Mucosa of gallbladder (tissue), 1 donor: ENCODE data around the gene DGKD. TPM values are rescaled to one million over a fixed set of nuclear protein-coding genes. Genes with fewer than 3 reads are reported as not detected.

Source experiments
- DNase-seq: peaks from one replicate; pipeline ENCODE4 v3.0.0-alpha.2; 2020; ENCODE audit warnings: low spot score
- total RNA-seq: library from RNA; stranded (reverse); gene quantifications from one replicate; pipeline ENCODE4 v1.2.1, GENCODE V29; 2021
- donor health status: DM: no; HTN: no; CAD: no.

DGKD gene
- total RNA-seq, 1 donor from 2014 or later, result 24.3 TPM

DNA sequence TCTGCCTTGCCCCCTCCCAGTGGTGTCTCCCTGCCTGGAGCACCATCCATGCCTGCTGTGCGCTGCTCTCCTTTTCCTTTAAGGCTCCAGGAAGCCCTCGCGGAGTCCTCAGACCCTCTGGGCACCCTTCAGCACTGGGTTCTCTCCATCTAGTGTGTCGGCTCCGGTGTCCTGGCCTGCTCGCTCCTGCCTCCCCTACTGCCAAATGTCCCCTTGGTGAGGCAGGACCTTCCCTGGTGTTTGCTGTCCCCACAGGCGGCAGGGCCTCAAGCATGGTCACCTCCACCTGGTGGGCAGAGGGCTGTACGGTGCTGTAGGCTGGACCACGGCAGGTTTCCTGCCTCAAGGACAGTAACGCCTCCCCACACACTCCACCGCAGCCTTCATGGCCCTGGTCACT is 90.2 kb downstream of the DGKD start:
- no peak for DNase-seq

DNA sequence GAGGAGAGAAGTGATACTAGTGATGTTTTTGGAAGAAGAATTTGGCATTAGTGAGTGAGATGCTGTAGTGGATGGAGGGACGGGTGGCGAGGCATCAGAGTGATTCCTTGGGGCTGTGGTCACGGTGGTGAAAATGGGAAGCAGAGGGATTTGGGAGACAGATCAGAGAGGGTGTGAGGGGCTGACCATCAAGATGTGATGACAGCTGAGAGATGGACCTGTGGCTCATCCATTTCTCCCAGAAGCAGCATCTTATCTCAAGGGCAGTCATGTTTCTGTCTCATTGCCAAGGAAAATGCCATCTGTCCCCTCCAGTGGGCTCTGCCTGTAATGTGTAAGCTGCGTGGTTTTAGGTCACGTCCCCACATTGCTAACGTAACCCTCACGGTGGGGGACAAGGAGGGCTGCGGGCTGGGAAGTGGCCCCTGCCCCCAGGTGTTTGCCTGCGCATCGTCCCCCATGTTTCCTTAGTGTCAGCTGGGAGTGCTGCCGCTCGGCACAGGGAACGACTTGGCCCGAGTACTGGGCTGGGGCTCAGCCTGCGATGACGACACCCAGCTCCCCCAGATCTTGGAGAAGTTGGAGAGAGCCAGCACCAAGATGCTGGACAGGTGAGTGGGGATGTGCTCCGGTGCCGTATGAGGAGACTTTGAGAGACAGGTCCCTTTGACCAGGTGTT is 91.0 kb downstream of the DGKD start:
- DNase-seq, result no peak

GRCh38 chr2:233446121-233446520 is 91.8 kb downstream of the DGKD start:
- no peak for DNase-seq

- no peak for DNase-seq
Observed at GRCh38 chr2:233446606-233447305, 92.5 kb downstream of the DGKD start.

DNA sequence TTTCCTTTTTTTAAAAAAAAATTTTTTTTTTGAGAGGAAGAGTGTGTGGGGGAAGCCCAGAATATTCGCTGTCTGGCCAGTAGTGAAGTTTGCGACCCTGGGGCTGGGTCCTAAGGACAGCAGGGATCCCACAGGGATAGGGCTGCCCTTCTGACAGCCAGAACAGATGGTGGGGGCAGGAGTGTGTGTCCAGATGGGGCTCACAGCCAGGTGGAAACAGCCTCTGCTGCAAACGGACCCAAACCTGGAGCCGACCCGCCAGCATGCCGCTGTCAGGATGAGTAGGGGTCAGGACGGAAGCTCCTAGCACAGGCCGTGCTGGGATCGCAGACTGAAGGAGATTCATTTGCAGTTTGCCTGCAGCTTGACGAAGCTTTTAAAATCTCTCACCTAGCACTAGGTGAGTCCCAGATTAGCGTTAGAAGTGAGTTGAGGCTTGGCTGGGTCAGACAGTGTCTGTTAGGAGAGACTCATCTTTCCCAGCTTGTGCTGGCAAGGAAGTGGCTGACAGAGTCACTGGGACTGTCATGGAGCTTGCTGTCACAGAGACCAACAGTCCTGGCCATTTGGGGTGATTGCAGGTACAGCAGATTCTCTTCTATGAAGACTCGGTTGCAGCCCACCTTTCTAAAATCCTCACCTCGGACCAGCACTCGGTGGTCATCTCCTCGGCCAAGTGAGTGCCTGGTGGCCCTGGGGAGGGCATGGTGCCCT is 93.4 kb downstream of the DGKD start:
- no peak for DNase-seq

GRCh38 chr2:233448220-233448559 is 93.9 kb downstream of the DGKD start:
- no peak for DNase-seq

GRCh38 chr2:233448575-233448974 is 94.3 kb downstream of the DGKD start:
- DNase-seq, result no peak

DNA sequence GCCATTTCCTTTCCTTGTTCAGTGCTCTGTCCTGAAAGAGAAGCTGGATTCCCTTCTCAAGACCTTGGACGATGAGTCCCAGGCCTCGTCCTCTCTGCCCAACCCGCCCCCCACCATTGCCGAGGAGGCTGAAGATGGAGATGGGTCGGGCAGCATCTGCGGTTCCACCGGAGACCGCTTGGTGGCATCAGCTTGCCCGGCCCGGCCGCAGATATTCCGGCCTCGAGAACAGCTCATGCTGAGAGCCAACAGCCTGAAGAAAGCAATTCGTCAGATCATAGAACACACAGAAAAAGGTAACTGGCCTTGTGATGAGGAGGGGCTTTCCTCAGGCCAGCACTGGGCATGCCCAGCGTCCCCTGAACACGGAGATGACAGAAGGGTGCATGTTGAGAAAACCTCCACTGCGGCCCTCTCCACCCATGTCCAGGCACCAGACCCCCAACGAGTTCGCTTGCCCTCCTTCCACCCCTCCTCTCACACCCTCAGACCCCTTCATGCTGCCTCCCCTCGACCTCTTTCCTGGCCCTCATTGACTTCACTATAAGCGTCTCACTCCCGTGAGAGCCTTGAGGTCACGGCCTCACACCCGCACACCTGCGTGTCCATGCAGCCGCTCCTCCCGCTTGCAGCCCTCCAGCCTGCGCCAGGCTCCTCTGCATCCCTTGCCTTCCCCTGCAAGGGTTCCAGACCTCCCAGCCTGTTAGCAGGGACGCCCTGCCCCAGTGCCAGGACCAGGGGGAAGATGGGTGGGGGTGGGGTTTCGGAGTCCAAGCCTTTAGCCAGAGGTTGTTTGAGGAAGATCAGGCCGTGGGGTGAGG is 95.0 kb downstream of the DGKD start:
- no peak for DNase-seq

GRCh38 chr2:233449921-233450863 is 95.9 kb downstream of the DGKD start:
- no peak for DNase-seq

DNA sequence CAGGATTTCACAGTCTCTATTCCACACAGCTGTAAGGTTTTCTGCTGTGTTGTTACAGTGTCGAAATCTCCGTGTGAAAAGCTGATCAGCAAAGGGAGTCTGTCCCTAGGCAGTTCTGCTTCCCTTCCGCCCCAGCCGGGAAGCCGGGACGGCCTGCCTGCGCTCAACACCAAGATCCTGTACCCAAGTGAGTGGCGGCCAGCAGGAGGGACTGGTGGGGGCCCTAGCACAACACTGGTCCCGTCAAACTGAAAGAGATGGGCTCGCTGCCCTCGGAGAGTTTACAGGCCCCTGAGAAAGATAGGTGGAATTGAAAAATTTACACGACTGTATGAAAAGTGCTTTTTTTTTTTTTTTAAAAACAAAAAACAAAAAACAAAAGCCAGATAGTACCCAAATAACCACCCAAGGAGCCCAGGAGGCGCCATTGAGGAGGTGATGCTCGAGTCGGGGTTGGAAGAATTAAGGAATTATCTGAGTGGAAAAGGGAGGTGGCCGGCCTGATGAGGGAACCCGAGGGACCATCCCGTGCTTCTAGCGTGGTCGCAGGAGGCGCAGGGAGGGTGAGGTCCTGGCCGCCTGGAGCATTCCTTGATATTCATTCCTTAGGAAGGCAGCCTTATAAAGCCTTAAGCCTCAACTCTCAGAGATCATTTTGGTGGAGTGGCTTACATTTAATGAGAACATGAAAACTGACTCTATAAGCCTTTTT is 96.7 kb downstream of the DGKD start:
- no peak for DNase-seq

GRCh38 chr2:233451950-233452349 is 97.7 kb downstream of the DGKD start:
- DNase-seq, result no peak

- no peak for DNase-seq
Observed at GRCh38 chr2:233453111-233453915, 99.0 kb downstream of the DGKD start.

- no peak for DNase-seq
Observed at GRCh38 chr2:233453916-233454315, 99.6 kb downstream of the DGKD start.

GRCh38 chr2:233455006-233455405 is 100.7 kb downstream of the DGKD start:
- no peak for DNase-seq

DNA sequence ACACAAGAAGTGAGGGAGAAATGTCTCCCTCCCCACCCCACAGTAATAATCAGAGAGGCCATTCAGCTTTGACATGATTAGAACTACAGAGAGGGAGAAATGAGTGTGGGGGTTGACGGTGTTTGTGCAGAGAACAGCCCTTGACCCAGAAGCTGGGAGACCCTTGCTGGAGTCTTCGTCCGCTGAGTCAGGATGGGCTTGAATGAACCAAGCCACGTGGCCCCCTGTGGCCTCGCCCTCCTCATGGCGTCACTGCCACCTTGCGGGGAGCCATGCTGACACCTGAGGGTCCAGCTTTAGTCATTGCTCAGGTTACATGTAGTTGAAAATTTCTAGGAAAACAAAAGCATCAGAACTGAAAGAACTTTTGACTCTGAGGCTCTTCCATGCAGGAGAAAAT is 101.2 kb downstream of the DGKD start:
- no peak for DNase-seq

DNA sequence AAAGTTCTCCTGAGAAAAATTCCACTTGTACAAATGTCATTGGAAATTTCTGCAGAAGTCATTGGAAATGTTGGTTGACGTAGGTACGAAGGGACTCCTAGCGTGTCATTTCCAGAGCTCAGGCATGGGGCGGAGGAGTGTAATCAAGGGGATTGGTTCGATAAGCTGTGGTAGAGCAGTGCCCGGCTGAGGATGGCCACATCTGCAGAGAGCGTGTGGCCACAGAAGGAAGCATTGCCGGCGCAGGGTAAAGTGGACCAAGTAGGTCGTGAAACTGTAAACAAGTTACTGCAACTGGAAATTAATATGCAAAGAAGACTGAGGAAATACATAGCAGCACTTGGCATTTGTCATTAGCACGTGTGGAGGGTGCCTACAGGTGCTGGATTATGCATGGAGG is 101.8 kb downstream of the DGKD start:
- no peak for DNase-seq

DNA sequence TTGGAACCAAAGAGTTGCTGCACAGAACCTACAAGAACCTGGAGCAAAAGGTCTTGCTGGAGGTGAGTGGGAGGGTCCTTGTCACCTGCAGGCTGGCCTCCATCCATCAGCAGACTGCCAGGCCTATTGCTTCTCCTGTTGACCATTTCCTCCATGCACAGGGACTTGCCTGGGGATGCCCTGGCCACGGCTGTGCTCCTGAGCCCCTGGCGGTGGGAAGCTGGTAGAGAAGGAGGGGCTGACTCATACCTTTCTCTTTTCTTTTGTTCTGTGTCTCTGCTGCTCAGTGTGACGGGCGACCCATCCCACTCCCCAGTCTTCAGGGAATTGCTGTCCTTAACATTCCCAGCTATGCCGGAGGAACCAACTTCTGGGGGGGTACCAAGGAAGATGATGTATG is 102.6 kb downstream of the DGKD start:
- DNase-seq, result no peak

DNA sequence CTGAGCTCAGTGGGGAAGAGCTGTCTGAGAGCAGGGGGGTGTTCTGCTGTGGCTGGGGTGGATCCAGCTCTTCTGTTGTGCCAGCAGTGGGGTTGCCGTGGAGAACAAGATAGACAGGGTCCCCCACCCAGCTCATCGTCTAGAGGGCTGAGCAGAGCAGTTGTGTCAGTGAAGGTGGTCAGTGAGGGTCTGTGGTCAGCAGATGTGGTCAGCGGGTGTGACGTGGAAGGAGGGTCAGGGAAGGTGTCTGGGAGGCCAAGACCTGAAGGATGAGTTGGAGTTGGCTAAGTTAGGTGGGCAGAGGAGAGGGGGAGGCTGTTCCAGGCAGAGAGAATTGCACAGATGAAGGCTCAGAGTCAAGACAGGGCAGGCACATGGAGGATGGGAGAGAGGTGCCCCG is 103.1 kb downstream of the DGKD start:
- DNase-seq, result no peak

DNA sequence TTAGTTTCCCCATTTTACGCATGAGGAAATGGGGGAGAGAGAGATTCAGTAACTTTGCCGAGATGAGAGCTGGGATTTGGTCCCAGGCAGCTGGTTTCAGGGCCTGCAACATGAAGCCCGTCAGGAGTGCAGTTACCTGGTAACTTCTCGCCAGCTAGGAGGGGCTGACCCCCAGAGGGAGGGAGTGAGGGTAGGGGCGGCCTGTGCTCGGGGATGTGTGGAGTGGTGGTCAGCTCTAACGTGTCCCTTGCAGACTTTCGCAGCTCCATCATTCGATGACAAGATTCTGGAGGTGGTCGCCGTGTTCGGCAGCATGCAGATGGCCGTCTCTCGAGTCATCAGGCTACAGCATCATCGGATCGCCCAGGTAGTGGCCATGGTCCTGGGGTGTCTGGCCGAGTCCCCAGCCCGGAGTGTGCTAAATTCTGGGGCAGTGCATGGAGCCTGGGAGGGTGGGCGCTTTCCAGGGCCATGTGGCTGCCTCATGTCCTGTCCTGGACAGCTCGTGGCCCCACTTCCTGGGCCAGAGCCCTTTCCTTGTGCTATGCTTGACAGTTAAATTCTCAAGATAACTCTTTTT is 103.8 kb downstream of the DGKD start:
- no peak for DNase-seq
